A673 (cell line): ENCODE data around the gene TLE1. TPM values are rescaled to one million over a fixed set of nuclear protein-coding genes. Genes with fewer than 3 reads are reported as not detected.

Experiments used
- BruUV-seq: library from RNA; stranded (reverse); fragments of 400-500 nt; replicated peaks from 2 replicates; lab custom pipeline; 2021; lab: Mats Ljungman, UMichigan
- CTCF ChIA-PET: fragments of 300-600 bp; sonication (Branson Sonifier 250); formaldehyde crosslinking; loops from one replicate; lab custom pipeline; 2022; ENCODE audit warnings: antibody characterized with exemption; lab: Charles Lee
- POLR2A ChIA-PET: fragments of 300-600 bp; sonication (Branson Sonifier 250); formaldehyde crosslinking; loops from one replicate; lab custom pipeline; 2022; ENCODE audit warnings: antibody characterized with exemption; ENCODE audit not compliant: low non-redundant PET; lab: Charles Lee
- DNase-seq: peaks from one replicate; pipeline ENCODE4 v3.0.0-alpha.2; 2015; ENCODE audit warnings: low spot score
- H3K27ac ChIP-seq: fragments of 200-600 bp; sonication (generic); 2 replicates; pipeline ENCODE4 v1.5.1; 2016; ENCODE audit warnings: mixed run types, low read depth, mild to moderate bottlenecking, mixed read lengths, antibody characterized with exemption, low read length; ENCODE audit not compliant: poor library complexity, severe bottlenecking
- H3K27me3 ChIP-seq: fragments of 200-600 bp; sonication (generic); replicated peaks from 2 replicates; pipeline ENCODE4 v1.6.1; 2017; ENCODE audit warnings: mixed run types, low read depth, mild to moderate bottlenecking, mixed read lengths, antibody characterized with exemption, low read length; ENCODE audit not compliant: insufficient read depth, poor library complexity
- H3K36me3 ChIP-seq: fragments of 200-600 bp; sonication (generic); 2 replicates; pipeline ENCODE4 v1.6.1; 2016; ENCODE audit warnings: mixed run types, mild to moderate bottlenecking, mixed read lengths, antibody characterized with exemption, low read length; ENCODE audit not compliant: insufficient read depth, poor library complexity, severe bottlenecking
- H3K4me1 ChIP-seq: fragments of 200-600 bp; sonication (generic); 2 replicates; pipeline ENCODE4 v1.6.1; 2017; ENCODE audit warnings: mixed run types, mild to moderate bottlenecking, mixed read lengths, antibody characterized with exemption, low read length; ENCODE audit not compliant: insufficient read depth, poor library complexity, severe bottlenecking
- H3K4me3 ChIP-seq: fragments of 200-600 bp; sonication (generic); 2 replicates; pipeline ENCODE4 v1.5.1; 2016; ENCODE audit warnings: low read depth, mixed run types, mild to moderate bottlenecking, mixed read lengths, low read length; ENCODE audit not compliant: poor library complexity, severe bottlenecking
- H3K9me3 ChIP-seq: fragments of 200-600 bp; sonication (generic); 2 replicates; pipeline ENCODE4 v1.6.1; 2016; ENCODE audit warnings: mixed run types, low read depth, mild to moderate bottlenecking, mixed read lengths, antibody characterized with exemption, low read length; ENCODE audit not compliant: poor library complexity, severe bottlenecking
- EZH2 ChIP-seq: fragments of 200-600 bp; sonication (generic); IDR thresholded peaks from 2 replicates; pipeline ENCODE4 v1.6.1; 2017; ENCODE audit warnings: borderline replicate concordance, low read depth, mild to moderate bottlenecking, mixed read lengths, antibody characterized with exemption, low read length; ENCODE audit not compliant: poor library complexity, severe bottlenecking
- intact Hi-C: fragments of 100-400 bp; cut with micrococcal nuclease; formaldehyde crosslinking; loops from one replicate; pipeline ENCODE4 v1.10.0; 2022; ENCODE audit not compliant: unreplicated experiment
- total RNA-seq: library from RNA; stranded (reverse); gene quantifications from 2 replicates; pipeline ENCODE4 v1.2.3, GENCODE V29; 2021
- TF ChIP-seq, protein P1 (sequence below): fragments of 300-800, 200-600 bp; sonication (generic); conservative IDR thresholded peaks from 2 replicates; pipeline ENCODE4 v1.5.1; 2017; ENCODE audit warnings: low read depth, mild to moderate bottlenecking, antibody characterized with exemption, low read length, moderate library complexity, mixed read lengths

Gene TLE1
- total RNA-seq, 1 experiment from 2014 or later, result 2.2 TPM

DNA sequence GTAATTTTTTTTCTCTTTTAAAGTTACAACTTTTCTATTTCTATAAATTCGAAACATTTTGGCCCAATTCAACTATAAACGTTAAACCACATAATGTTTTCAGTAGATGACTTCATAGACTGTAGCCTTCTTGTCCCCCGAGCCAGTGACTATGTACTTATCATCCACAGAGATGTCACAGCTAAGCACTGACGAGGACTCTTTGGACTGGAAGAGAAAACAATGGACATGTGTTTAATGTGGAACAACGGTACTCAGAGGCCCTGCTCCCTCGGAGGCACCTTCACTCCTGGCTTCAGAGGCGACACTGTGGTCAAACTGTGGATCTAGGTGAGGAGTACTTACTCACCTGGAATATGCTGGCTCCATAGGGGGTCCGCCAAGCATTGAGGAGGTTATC lies 105.2 kb downstream of the TLE1 start:
- CTCF ChIA-PET, result no interaction called here

DNA sequence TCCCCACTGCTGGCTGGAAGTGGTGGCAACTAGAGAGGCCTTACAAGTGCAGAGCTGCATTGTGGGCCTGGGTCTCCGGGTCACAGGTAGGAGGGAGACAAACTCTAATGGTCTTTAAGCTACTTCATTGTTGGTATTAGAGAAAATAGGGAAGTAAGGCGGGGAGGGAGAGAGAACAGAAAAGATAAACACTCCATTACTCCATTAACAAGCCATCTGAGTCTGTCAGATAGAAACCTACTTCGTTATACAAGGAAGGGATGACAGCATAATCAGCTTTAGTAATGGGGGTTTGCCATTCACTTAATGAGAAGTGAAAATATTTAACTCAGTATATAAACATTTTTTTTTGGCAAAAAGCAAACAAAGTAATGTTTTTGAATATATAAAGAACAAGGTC lies 107.4 kb downstream of the TLE1 start:
- ChIA-PET POLR2A (no interaction called here), CTCF (no interaction called here)
- H3K36me3 ChIP-seq, result no peaks in the 10 kb centered on the region
- H3K27ac ChIP-seq, result no peak overlapping the region
- no peak for TF ChIP-seq EZH2
- TF ChIP-seq, protein P1, sequence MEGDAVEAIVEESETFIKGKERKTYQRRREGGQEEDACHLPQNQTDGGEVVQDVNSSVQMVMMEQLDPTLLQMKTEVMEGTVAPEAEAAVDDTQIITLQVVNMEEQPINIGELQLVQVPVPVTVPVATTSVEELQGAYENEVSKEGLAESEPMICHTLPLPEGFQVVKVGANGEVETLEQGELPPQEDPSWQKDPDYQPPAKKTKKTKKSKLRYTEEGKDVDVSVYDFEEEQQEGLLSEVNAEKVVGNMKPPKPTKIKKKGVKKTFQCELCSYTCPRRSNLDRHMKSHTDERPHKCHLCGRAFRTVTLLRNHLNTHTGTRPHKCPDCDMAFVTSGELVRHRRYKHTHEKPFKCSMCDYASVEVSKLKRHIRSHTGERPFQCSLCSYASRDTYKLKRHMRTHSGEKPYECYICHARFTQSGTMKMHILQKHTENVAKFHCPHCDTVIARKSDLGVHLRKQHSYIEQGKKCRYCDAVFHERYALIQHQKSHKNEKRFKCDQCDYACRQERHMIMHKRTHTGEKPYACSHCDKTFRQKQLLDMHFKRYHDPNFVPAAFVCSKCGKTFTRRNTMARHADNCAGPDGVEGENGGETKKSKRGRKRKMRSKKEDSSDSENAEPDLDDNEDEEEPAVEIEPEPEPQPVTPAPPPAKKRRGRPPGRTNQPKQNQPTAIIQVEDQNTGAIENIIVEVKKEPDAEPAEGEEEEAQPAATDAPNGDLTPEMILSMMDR, result no peak
- H3K4me3 ChIP-seq, result no peak overlapping the region
- no peaks in the 10 kb centered on the region for H3K4me1 ChIP-seq
- no peaks in the 10 kb centered on the region for H3K9me3 ChIP-seq
- DNase-seq, result no peak
- intact Hi-C loops, result no loop called here
- no peaks in the 10 kb centered on the region for H3K27me3 ChIP-seq
- no TSS peak for BruUV-seq

More for the DNA sequence above, 105.2 kb downstream of the TLE1 start:
- Histone ChIP-seq H3K36me3 (no peaks in the 10 kb centered on the region), H3K9me3 (no peaks in the 10 kb centered on the region), H3K4me3 (no peak overlapping the region), H3K27me3 (no peaks in the 10 kb centered on the region), H3K27ac (no peak overlapping the region), H3K4me1 (no peaks in the 10 kb centered on the region)
- no TSS peak for BruUV-seq
- TF ChIP-seq EZH2, result no peak
- TF ChIP-seq, protein P1, result no peak
- intact Hi-C loops, result no loop called here
- DNase-seq, result no peak
- POLR2A ChIA-PET, result no interaction called here

DNA sequence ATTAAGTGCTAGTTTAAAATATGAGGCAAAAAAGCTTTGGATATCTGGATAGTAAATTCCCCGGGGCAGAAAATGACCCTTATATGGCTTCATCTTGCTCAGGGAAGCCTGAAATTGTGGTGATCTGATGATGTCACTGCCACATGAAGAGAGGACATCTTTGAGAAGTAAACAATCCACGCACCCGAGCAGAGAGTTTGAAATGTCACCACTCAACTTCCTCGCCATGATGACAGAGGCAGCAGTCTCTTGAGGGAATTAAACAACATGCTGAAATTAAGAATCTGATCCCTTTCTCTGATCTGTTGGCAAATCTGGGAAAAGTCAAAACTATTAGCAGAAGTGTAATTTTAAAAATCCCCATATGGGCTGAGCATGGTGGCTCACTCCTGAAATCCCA lies 110.0 kb downstream of the TLE1 start:
- H3K27me3 ChIP-seq, result no peaks in the 10 kb centered on the region
- no TSS peak for BruUV-seq
- H3K4me3 ChIP-seq, result no peak overlapping the region
- ChIA-PET POLR2A (no interaction called here), CTCF (no interaction called here)
- TF ChIP-seq, protein P1, result no peak
- no peak for TF ChIP-seq EZH2
- intact Hi-C loops, result no loop called here
- H3K9me3 ChIP-seq, result no peaks in the 10 kb centered on the region
- H3K36me3 ChIP-seq, result no peaks in the 10 kb centered on the region
- H3K4me1 ChIP-seq, result no peaks in the 10 kb centered on the region
- H3K27ac ChIP-seq, result no peak overlapping the region
- no peak for DNase-seq
